Measurements from ENCODE around the gene FIGN.

Gene FIGN, protein sequence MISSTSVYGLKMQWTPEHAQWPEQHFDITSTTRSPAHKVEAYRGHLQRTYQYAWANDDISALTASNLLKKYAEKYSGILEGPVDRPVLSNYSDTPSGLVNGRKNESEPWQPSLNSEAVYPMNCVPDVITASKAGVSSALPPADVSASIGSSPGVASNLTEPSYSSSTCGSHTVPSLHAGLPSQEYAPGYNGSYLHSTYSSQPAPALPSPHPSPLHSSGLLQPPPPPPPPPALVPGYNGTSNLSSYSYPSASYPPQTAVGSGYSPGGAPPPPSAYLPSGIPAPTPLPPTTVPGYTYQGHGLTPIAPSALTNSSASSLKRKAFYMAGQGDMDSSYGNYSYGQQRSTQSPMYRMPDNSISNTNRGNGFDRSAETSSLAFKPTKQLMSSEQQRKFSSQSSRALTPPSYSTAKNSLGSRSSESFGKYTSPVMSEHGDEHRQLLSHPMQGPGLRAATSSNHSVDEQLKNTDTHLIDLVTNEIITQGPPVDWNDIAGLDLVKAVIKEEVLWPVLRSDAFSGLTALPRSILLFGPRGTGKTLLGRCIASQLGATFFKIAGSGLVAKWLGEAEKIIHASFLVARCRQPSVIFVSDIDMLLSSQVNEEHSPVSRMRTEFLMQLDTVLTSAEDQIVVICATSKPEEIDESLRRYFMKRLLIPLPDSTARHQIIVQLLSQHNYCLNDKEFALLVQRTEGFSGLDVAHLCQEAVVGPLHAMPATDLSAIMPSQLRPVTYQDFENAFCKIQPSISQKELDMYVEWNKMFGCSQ

GRCh38 chr2:163735685-163736432 lies at the start of gene FIGN:
FIGN (minus strand) TSS chr2:163736008; CDS start chr2:163734927, 1,081 bp downstream.
- FAIRE-seq, result no peak
- DNase-seq (ENCODE audit: extremely low spot score, insufficient read length, low read depth), result no peak

- no peak for DNase-seq (ENCODE audit: extremely low spot score, insufficient read length, low read depth)
- FAIRE-seq, result no peak
Measured at GRCh38 chr2:163785162-163785561, 49.4 kb upstream of the FIGN start.

- no peak for FAIRE-seq
- no peak for DNase-seq (ENCODE audit: extremely low spot score, insufficient read length, low read depth)
Measured at GRCh38 chr2:163779970-163780597, 44.3 kb upstream of the FIGN start.

GRCh38 chr2:163778045-163778781 lies 42.4 kb upstream of the FIGN start:
- DNase-seq (ENCODE audit: extremely low spot score, insufficient read length, low read depth), result no peak
- no peak for FAIRE-seq

DNA sequence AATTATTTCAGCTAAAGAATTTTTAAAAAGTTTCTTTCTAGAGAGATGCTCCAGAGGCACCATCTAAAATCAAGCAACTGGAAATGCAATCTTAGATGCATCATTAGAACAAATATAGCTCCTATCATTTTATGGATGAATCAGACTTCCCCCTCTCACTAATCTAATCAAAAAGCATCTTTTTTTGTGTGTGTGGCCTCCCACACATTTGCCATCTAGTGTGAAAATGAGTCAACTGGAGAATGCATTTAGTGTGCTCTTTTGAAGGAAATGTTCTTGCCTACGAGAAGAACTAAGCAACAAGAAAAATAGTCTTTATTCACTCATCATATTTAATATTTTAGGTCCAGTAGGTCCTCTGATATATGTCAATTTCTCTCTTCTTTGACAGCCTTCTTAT lies 39.5 kb upstream of the FIGN start:
- FAIRE-seq (no peak), DNase-seq (ENCODE audit: extremely low spot score, insufficient read length, low read depth) (no peak)

DNA sequence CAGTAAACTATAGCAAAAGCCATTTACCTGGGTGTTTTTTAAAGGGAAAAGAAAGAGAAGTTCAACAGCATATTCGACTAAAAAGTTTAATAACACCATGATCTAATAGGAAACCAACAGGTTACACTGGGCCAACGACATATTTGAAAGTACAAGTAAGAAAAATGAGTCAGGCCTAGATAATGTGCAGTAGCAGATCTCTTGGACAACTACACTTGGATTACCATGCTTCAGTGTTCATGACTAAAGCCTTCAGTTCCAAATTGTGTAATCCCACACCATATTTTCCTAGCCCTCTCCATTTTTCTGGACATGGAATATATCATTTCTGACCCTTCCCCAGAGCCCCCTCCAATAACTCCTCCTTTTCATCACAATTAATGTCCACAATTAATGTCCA lies 39.1 kb upstream of the FIGN start:
- FAIRE-seq (no peak), DNase-seq (ENCODE audit: extremely low spot score, insufficient read length, low read depth) (no peak)

DNA sequence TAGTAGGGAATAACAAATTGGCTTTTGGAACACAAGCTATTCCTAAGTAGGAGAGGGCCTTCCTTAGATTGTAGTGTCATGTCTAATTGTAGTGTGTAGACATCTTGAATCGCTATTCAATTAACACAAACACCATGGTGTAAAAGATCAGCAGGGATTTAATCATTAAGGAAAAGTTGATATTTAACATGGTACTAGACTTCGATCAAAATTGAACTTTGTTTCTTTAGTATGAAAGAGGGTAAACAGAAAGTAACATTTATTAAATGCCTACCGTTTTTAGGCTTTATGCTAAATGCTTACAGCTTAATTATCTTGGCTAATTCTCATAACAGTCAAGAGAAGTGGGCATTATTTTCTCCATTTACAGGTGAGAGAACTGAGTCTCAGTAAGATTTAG lies 37.5 kb upstream of the FIGN start:
- no peak for FAIRE-seq
- DNase-seq (ENCODE audit: extremely low spot score, insufficient read length, low read depth), result no peak

- no peak for FAIRE-seq
- no peak for DNase-seq (ENCODE audit: extremely low spot score, insufficient read length, low read depth)
Measured at GRCh38 chr2:163771596-163771995, 35.8 kb upstream of the FIGN start.

DNA sequence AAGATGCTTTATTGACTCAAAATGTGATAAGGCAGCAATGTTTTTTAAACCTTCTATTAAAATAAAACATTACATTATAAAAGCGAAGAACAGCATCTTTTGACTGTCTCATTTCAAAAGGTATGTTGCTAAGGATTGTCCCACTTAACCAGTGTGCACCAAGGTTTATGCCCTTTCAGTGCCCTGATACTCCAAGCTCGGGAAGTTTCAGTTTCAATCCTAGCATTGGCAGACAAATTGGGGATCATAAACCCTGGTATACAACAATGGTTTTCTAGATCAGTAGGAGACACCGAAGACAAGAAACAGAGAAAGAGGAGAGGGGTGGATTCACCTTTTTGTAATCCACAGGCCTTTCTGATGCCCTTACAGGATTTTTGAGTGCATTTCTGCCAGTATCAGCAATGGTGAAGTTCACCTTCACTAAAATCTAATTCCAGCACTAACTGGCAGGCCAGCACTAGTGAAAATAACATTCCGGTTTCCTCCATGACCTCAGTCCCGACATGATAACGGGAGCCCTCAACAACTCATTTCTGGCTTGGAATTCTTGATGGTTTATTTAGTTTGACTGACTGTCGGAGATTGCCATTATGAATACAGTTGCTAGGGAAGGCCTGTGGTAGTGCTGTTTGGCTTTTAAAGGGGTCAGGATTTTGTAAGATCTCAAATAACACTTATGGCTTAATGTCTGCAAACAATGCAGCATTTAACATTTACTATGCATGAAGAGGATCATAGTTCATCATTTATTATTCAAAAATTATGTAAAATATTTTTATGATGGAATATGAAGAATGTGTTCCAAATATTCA lies 33.3 kb upstream of the FIGN start:
- FAIRE-seq (no peak), DNase-seq (ENCODE audit: extremely low spot score, insufficient read length, low read depth) (no peak)

GRCh38 chr2:163767097-163767496 lies 31.3 kb upstream of the FIGN start:
- DNase-seq (ENCODE audit: extremely low spot score, insufficient read length, low read depth) (no peak), FAIRE-seq (no peak)

DNA sequence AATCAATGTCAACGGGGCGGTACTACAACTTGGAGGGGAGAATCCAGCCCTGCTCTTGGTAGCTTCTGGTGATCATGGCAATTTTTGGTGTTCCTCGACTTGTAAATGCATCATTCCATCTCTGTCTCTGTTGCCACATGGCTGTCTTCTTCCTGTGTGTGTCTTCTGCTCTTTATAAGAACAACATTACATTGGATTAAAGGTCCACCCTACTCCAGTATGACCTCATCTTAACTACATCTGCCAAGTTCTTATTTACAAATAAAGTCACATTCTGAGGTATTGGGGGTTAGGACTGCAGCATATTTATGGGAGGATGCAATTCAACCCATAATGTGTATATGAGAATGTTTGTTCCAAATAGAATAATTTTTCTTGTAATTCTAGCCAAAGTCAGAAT lies 28.8 kb upstream of the FIGN start:
- no peak for FAIRE-seq

DNA sequence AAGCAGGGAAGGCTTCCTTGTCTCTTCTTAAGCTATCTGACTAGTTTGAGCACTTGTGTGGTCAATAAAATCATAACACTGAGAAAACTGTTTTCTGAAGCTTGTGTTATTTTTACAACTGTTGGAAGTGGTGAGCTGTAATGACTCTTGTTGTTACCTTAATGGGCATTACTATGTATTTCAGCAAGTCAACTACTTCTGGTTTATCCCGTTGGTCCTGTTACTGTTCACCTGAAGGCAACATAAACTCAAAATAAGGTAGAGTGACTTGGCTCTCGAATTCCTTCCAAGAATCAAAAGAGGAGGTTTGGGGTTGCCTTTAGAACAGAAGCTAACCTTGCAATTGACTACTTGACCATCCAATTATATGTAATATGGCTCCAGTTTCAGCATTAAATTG lies 23.2 kb upstream of the FIGN start:
- no peak for FAIRE-seq
- no peak for DNase-seq (ENCODE audit: extremely low spot score, insufficient read length, low read depth)

More for the DNA sequence above, 28.8 kb upstream of the FIGN start:
- no peak for DNase-seq (ENCODE audit: extremely low spot score, insufficient read length, low read depth)

DNA sequence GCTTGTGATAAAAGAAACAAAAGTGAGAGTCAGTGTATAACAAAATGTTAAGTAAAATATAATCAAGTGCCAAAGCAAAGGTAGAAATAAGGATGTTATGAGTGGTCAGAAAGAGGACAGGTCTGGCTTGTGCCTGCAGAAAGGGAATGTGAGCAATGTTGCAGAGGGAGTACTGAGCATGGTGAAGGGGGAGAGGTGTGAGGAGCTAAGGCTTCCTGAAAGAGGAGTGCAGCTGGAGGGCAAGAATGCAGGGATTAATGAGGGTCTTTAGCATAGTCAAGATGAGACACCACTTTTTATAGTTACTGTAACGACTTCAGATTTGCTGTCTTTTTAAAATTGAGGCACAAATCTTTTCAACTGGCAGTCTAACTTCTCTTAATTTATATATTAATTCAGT lies 22.0 kb upstream of the FIGN start:
- no peak for DNase-seq (ENCODE audit: extremely low spot score, insufficient read length, low read depth)
- no peak for FAIRE-seq

DNA sequence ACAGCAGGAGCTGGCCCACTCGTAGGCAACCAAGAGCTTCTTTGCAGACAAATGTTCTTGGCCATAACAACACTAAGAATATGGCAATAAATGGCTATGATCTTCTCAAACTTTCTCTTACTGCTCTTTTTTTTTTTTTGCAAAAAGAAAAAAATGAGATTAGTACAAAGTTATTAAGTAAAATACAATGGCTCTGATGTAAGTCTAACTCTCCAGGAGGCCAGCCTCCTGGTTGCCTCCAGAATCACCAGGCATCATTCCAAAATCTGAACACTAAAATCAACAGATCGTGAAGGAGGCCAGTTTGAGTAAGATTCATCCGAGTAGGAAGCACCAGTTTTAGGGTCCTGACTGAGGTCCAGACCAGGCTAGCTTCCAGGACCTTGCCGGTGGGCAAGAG lies 20.8 kb upstream of the FIGN start:
- FAIRE-seq, result no peak
- DNase-seq (ENCODE audit: extremely low spot score, insufficient read length, low read depth), result no peak

DNA sequence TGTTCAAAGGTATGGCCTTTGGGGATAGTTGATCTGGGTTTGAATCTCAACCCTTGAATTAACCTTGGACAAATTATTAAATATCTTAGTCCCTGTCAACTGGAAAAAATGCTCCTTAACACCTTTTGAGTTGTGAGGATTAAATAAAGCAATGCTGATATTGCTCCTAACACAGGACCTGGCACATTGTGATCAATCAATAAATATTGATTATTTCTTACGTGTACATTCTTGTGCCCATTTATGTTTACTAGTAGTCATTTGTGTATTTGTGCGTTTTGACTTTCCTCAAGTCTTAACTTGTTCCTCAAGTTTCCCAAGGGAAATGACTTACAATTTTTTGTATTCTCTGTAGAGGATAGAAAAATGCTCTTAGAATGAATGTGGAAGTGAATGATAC lies 19.6 kb upstream of the FIGN start:
- DNase-seq (ENCODE audit: extremely low spot score, insufficient read length, low read depth) (no peak), FAIRE-seq (no peak)

DNA sequence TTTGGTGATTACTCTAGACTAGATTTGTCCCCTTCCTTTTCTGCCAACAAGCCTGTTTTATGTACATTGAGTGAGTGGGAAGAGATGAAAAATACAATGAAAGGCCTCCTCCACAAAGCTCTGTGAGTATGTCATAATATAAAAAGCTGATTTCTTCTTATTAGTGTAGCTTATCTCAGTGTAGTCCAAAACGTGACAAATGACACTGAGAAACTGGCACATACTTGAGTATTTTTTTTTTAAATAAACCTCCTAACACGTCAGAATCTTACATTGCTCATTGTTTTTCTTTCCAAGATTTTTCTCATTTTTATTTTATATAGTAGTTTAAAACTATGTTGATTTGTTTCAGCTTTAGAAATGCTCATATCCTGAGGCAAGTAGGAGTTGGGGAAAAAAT lies 17.9 kb upstream of the FIGN start:
- DNase-seq (ENCODE audit: extremely low spot score, insufficient read length, low read depth), result no peak
- no peak for FAIRE-seq

DNA sequence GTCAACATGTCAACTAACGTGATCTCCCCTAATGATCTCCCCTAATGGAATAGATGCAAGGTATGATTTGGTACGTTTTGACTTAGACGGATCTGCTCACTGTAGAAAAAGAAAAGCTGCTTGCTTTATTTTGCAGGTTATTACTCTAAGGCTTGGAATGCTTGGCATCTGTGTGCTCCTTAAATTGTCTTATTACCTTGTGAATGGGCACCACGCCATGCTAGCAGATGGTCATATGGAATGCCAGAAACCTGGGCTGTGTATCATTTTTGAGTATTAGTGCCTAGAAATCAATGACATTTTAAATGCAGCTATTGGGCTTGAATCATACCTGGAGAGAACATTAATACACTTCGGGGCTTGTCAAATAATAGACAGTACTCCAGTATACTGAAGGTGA lies 16.5 kb upstream of the FIGN start:
- no peak for FAIRE-seq
- DNase-seq (ENCODE audit: extremely low spot score, insufficient read length, low read depth), result no peak

DNA sequence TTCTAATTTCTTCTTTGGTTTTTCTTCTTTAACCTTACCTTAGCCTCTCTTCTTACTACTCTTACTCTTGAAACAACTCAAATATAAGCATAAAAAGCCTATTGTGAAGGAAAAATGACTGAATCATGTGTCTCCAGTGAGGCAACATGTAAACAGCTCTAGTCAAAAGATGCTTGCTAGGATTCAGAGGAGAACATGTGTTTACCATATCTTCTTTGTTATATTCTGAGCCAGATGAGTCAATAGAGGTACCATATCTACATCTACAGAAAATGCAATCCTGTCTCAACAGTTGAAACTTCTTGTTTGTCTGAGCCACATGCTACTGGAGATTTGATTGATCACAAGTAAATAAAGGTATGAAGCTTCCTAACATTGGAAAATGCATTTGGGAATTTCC lies 15.9 kb upstream of the FIGN start:
- FAIRE-seq (no peak), DNase-seq (ENCODE audit: extremely low spot score, insufficient read length, low read depth) (no peak)

GRCh38 chr2:163748420-163748819 lies 12.6 kb upstream of the FIGN start:
- FAIRE-seq, result no peak
- no peak for DNase-seq (ENCODE audit: extremely low spot score, insufficient read length, low read depth)
